NCI-H2029 treated with DMSO at 0.1 percent for 48 hours (cell line): ENCODE results near the gene MCM10.
"Not testable (repeated sequence)": the region's sequence is repeated elsewhere in the genome, so short reads cannot be mapped to it uniquely, and the experiment has no call there.

Experiments
- DNase-seq: peaks from one replicate; lab custom pipeline; 2025; lab: John Stamatoyannopoulos, UW

Gene MCM10

GRCh38 chr10:13160934-13161856 is at the start of gene MCM10:
Gene MCM10 (plus strand): TSS chr10:13161558. CDS start chr10:13164203, 2,645 bp downstream.
- DNase-seq = peak; percentile 69

- DNase-seq = no peak
These were observed 47.8 kb upstream of the MCM10 start for GRCh38 chr10:13113544-13113943.

GRCh38 chr10:13115832-13116803 is 45.2 kb upstream of the MCM10 start:
- DNase-seq = no peak

- no peak for DNase-seq
These were observed 43.2 kb upstream of the MCM10 start for GRCh38 chr10:13117841-13118783.

GRCh38 chr10:13118784-13119410 is 42.5 kb upstream of the MCM10 start:
- no peak for DNase-seq

- DNase-seq = no peak
These were observed 40.4 kb upstream of the MCM10 start for GRCh38 chr10:13120786-13121499.

- DNase-seq = no peak
These were observed 39.9 kb upstream of the MCM10 start for GRCh38 chr10:13121500-13121854.

GRCh38 chr10:13136651-13137050 is 24.7 kb upstream of the MCM10 start:
- no peak for DNase-seq

- DNase-seq = no peak
These were observed 22.2 kb upstream of the MCM10 start for GRCh38 chr10:13139150-13139549.

- DNase-seq = no peak
These were observed 21.7 kb upstream of the MCM10 start for GRCh38 chr10:13139676-13140075.

- no peak for DNase-seq
These were observed 20.6 kb upstream of the MCM10 start for GRCh38 chr10:13140627-13141190.

GRCh38 chr10:13143766-13144165 is 17.6 kb upstream of the MCM10 start:
- no peak for DNase-seq

GRCh38 chr10:13144814-13145213 is 16.5 kb upstream of the MCM10 start:
- no peak for DNase-seq

- no peak for DNase-seq
These were observed 15.0 kb upstream of the MCM10 start for GRCh38 chr10:13146379-13146778.

- no peak for DNase-seq
These were observed 14.2 kb upstream of the MCM10 start for GRCh38 chr10:13147161-13147560.

- no peak for DNase-seq
These were observed 9.1 kb upstream of the MCM10 start for GRCh38 chr10:13152296-13152695.

- DNase-seq = not testable (repeated sequence)
These were observed 5.5 kb upstream of the MCM10 start for GRCh38 chr10:13155860-13156259.

- no peak for DNase-seq
These were observed 3.0 kb upstream of the MCM10 start for GRCh38 chr10:13158401-13158800.

GRCh38 chr10:13161857-13162271 is 506 bp downstream of the MCM10 start:
- DNase-seq = no peak

- DNase-seq = no peak
These were observed 2.5 kb downstream of the MCM10 start for GRCh38 chr10:13163859-13164258.
